Right kidney (tissue), 9 donors: ENCODE results near the gene B4GALT4.
"Not testable (repeated sequence)": the region's sequence is repeated elsewhere in the genome, so short reads cannot be mapped to it uniquely, and the experiment has no call there.

ENCODE experiments used
- DNase-seq: peaks from one replicate; pipeline ENCODE4 v3.0.0-alpha.2; 2016
- long read RNA-seq, 8 donors: transcript quantifications; one replicate each; lab custom pipeline, GENCODE V29; 2026

The B4GALT4 gene
- long read RNA-seq, donor 1, transcript B4GALT4-202 (8 exons, 2,459 nt): major isoform, 9 of 13 reads
- long read RNA-seq, donor 1, partial matches to known transcripts: 0 of 13 reads
- long read RNA-seq, donor 1, other reads (novel, unspliced or antisense): 0 of 13 reads
- long read RNA-seq, donor 2, transcript B4GALT4-202 (8 exons, 2,459 nt): major isoform, 6 of 6 reads
- long read RNA-seq, donor 2, partial matches to known transcripts: 0 of 6 reads
- long read RNA-seq, donor 2, other reads (novel, unspliced or antisense): 0 of 6 reads
- long read RNA-seq, donor 3, partial matches to known transcripts: 14 of 18 reads
- long read RNA-seq, donor 3, other reads (novel, unspliced or antisense): 0 of 18 reads
- long read RNA-seq, donor 4, partial matches to known transcripts: 0 of 7 reads
- long read RNA-seq, donor 4, other reads (novel, unspliced or antisense): 0 of 7 reads
- long read RNA-seq, donor 5, partial matches to known transcripts: 0 of 5 reads
- long read RNA-seq, donor 5, other reads (novel, unspliced or antisense): 0 of 5 reads
- long read RNA-seq, donor 6, partial matches to known transcripts: 0 of 3 reads
- long read RNA-seq, donor 6, other reads (novel, unspliced or antisense): 0 of 3 reads
- long read RNA-seq, donor 7, transcript B4GALT4-202 (8 exons, 2,459 nt): major isoform, 7 of 28 reads
- long read RNA-seq, donor 7, partial matches to known transcripts: 19 of 28 reads
- long read RNA-seq, donor 7, other reads (novel, unspliced or antisense): 0 of 28 reads
- long read RNA-seq, donor 8, transcript B4GALT4-202 (8 exons, 2,459 nt): major isoform, 5 of 8 reads
- long read RNA-seq, donor 8, partial matches to known transcripts: 0 of 8 reads
- long read RNA-seq, donor 8, other reads (novel, unspliced or antisense): 0 of 8 reads

- peak; percentile 96 for DNase-seq
Measured at GRCh38 chr3:119240591-119241434, at the start of gene B4GALT4. TSS of gene B4GALT4 (minus strand) at chr3:119240878. CDS start at chr3:119230099, 10,779 bp downstream.

GRCh38 chr3:119289404-119289770 is 48.7 kb upstream of the B4GALT4 start:
- no peak for DNase-seq

GRCh38 chr3:119288669-119289403 is 48.2 kb upstream of the B4GALT4 start:
- no peak for DNase-seq

GRCh38 chr3:119279584-119280243 is 39.0 kb upstream of the B4GALT4 start:
- DNase-seq: no peak

- no peak for DNase-seq
Measured at GRCh38 chr3:119279101-119279554, 38.5 kb upstream of the B4GALT4 start.

GRCh38 chr3:119276680-119277079 is 36.0 kb upstream of the B4GALT4 start:
- no peak for DNase-seq

GRCh38 chr3:119270212-119270611 is 29.5 kb upstream of the B4GALT4 start:
- DNase-seq: not testable (repeated sequence)

- DNase-seq: no peak
Measured at GRCh38 chr3:119261055-119261454, 20.4 kb upstream of the B4GALT4 start.

- DNase-seq: no peak
Measured at GRCh38 chr3:119259821-119260220, 19.1 kb upstream of the B4GALT4 start.

GRCh38 chr3:119258915-119259314 is 18.2 kb upstream of the B4GALT4 start:
- DNase-seq: no peak

- no peak for DNase-seq
Measured at GRCh38 chr3:119257654-119258410, 17.2 kb upstream of the B4GALT4 start.

GRCh38 chr3:119257111-119257510 is 16.4 kb upstream of the B4GALT4 start:
- no peak for DNase-seq

- DNase-seq: no peak
Measured at GRCh38 chr3:119255214-119255613, 14.5 kb upstream of the B4GALT4 start.

GRCh38 chr3:119245778-119246177 is 5.1 kb upstream of the B4GALT4 start:
- no peak for DNase-seq

GRCh38 chr3:119243712-119244111 is 3.0 kb upstream of the B4GALT4 start:
- DNase-seq: no peak

GRCh38 chr3:119243058-119243529 is 2.4 kb upstream of the B4GALT4 start:
- not testable (repeated sequence) for DNase-seq

GRCh38 chr3:119242387-119243057 is 1.8 kb upstream of the B4GALT4 start:
- DNase-seq: not testable (repeated sequence)

- DNase-seq: no peak
Measured at GRCh38 chr3:119240101-119240590, 532 bp downstream of the B4GALT4 start.

- no peak for DNase-seq
Measured at GRCh38 chr3:119239206-119239820, 1.4 kb downstream of the B4GALT4 start.
